Lung (tissue), 12 donors: ENCODE results near the gene HNRNPC. TPM values are rescaled to one million over a fixed set of nuclear protein-coding genes. Genes with fewer than 3 reads are reported as not detected.

Experiments used
- ATAC-seq: fragments of 200-7000 bp; cut with Tn5 transposase; one replicate; pipeline ENCODE4 v1.9.1; 2020; ENCODE audit warnings: moderate number of reproducible peaks; ENCODE audit not compliant: insufficient read depth, low FRiP score
- DNase-seq, 3 donors: peaks; one replicate each; pipeline ENCODE4 v3.0.0-alpha.2; 2013 to 2017
- H3K27ac ChIP-seq, 2 donors: one replicate each; pipeline ENCODE4 v1.5.1; 2013; ENCODE audit warnings: mild to moderate bottlenecking in 2 of 2, moderate library complexity in 2 of 2, control low read depth in 1 of 2, inconsistent platforms in 1 of 2, low read depth in 1 of 2, low read length in 1 of 2
- H3K27me3 ChIP-seq, 3 donors: one replicate each; pipeline ENCODE4 v1.5.1; 2013; ENCODE audit warnings: low read length in 2 of 3; ENCODE audit not compliant: control insufficient read depth in 3 of 3, insufficient read depth in 3 of 3
- H3K36me3 ChIP-seq, 4 donors: one replicate each; pipeline ENCODE4 v1.5.1; 2013; ENCODE audit warnings: low read length in 4 of 4, mild to moderate bottlenecking in 1 of 4, moderate library complexity in 1 of 4; ENCODE audit not compliant: control insufficient read depth in 4 of 4, insufficient read depth in 4 of 4
- H3K4me1 ChIP-seq, 5 donors: one replicate each; pipeline ENCODE4 v1.5.1; 2013; ENCODE audit warnings: low read length in 5 of 5, mild to moderate bottlenecking in 2 of 5, moderate library complexity in 1 of 5; ENCODE audit not compliant: control insufficient read depth in 5 of 5, insufficient read depth in 5 of 5
- H3K4me3 ChIP-seq: one replicate; pipeline ENCODE4 v1.5.1; 2013; ENCODE audit warnings: mild to moderate bottlenecking, control low read depth, moderate library complexity
- H3K9ac ChIP-seq, 2 donors: one replicate each; pipeline ENCODE4 v1.5.1; 2013; ENCODE audit warnings: low read length in 2 of 2, control low read depth in 1 of 2; ENCODE audit not compliant: insufficient read depth in 1 of 2
- H3K9me3 ChIP-seq, 4 donors: one replicate each; pipeline ENCODE4 v1.5.1; 2013; ENCODE audit warnings: low read length in 3 of 4, mild to moderate bottlenecking in 1 of 4, moderate library complexity in 1 of 4; ENCODE audit not compliant: control insufficient read depth in 4 of 4, insufficient read depth in 3 of 4
- WGBS, 2 donors: extraction: QIAGEN DNeasy Blood & Tissue Kit; methylation state at CpG; one replicate each; pipeline ENCODE4 v1.1.7; 2013; 5-methylcytosine and 5-hydroxymethylcytosine counted together
- polyA plus RNA-seq, 2 donors: library from polyadenylated mRNA; stranded (reverse); fragments of 200-250 nt; gene quantifications; one replicate each; pipeline ENCODE4 v1.2.1, GENCODE V29; 2013
- total RNA-seq, 2 donors: library from RNA; depleted of rRNA in 1 of 2; stranded (reverse); fragments of >200 nt in 1 of 2; gene quantifications; one replicate each; pipeline ENCODE4 v1.2.1, GENCODE V29; 2014 to 2021
- TF ChIP-seq, protein P1 (sequence below): IDR thresholded peaks from 2 replicates; pipeline ENCODE4 v1.5.1; 2012; ENCODE audit warnings: mild to moderate bottlenecking; ENCODE audit errors: control extremely low read depth, extremely low read depth
- donor health status: control.
- donor health status: control.
- donor health status: Bipolar disorder and iron deficiency.
- donor health status: healthy.
- donor health status: DM: yes; HTN: yes; CAD: no.

Gene HNRNPC
- total and polyA plus RNA-seq, 4 donors = 302 to 589 (median 542) TPM

DNA sequence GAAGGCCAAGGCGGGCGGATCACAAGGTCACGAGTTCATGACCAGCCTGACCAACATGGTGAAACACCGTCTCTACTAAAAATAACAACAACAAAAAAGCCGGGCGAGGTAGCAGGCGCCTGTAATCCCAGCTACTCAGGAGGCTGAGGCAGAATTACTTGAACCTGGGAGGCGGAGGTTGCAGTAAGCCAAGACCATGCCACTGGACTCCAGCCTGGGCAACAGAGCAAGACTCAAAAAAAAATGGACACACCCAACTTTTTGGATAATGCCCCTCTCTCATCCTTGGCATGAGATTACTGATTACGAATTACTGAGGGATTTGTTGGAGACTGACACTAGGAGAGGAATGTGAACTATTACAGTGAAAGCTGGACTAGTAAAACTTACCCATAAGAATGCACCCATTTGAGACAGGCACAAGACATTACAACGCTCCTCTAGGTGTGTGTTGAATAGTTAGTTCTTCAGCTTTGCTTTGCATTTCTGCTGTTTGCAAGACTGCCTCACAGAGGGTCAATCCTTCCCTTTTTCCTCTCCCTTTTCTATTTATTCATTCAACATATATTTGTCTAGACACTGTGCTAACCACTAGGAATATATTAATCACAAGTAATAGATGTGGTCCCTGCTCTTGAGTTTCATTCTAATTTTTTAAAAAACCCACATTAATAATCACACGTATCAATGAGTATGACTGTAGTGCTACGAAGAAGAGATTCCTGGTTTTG is 67.3 kb downstream of the HNRNPC start:
- Histone ChIP-seq H3K4me1 (peaks cover 0 to 7% (median 0%) of the 10 kb centered on the region in 5 donors), H3K27ac (no peak overlapping the region), H3K4me3 (no peak overlapping the region), H3K36me3 (peaks cover under 1 to 28% (median 10%) of the 10 kb centered on the region in 4 donors), H3K9me3 (peaks cover 0 to 3% (median 1%) of the 10 kb centered on the region in 4 donors), H3K27me3 (no peaks in the 10 kb centered on the region), H3K9ac (no peak overlapping the region)
- DNase-seq = no peak
- TF ChIP-seq, protein P1, sequence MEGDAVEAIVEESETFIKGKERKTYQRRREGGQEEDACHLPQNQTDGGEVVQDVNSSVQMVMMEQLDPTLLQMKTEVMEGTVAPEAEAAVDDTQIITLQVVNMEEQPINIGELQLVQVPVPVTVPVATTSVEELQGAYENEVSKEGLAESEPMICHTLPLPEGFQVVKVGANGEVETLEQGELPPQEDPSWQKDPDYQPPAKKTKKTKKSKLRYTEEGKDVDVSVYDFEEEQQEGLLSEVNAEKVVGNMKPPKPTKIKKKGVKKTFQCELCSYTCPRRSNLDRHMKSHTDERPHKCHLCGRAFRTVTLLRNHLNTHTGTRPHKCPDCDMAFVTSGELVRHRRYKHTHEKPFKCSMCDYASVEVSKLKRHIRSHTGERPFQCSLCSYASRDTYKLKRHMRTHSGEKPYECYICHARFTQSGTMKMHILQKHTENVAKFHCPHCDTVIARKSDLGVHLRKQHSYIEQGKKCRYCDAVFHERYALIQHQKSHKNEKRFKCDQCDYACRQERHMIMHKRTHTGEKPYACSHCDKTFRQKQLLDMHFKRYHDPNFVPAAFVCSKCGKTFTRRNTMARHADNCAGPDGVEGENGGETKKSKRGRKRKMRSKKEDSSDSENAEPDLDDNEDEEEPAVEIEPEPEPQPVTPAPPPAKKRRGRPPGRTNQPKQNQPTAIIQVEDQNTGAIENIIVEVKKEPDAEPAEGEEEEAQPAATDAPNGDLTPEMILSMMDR = no peak
- 80 to 81% methylated on average over 12 of the region's 12 CpGs for WGBS, 2 donors
- no peak for ATAC-seq

DNA sequence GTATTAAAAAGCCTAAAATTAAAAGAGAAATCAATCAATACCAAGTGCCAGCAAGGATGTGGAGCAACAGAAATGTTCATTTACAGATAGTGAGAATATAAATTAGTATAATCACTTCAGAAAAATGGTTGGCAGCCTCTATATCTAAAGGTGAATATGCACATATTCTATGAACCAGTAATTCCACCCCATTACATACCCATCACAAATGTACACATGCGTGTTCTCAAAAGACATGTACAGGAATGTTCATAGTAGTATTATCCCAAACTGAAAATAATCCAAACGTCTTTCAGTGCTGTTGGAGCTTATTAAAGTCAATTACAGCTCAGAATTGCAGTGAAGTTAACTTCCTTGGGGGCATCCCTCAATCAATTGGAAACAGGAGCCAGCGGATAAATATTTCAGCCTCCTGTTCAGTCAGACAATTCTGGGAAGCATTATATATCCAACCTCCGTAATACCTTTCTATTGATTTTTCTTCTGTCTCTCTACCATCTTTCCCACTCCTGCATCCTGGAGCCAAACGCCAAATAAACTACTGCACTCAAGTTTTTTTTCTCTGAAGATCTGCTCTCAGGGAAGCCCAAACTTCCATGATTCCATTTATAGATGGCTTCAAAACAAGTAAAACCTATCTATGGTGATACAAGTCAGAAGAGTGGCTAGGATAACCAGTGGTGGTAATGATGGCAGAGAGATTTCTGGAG is 68.3 kb downstream of the HNRNPC start:
- DNase-seq (no peak), ATAC-seq (no peak)
- no peak overlapping the region for H3K4me3 ChIP-seq
- no peak overlapping the region for H3K27ac ChIP-seq
- no peak overlapping the region for H3K9ac ChIP-seq
- no peaks in the 10 kb centered on the region for H3K27me3 ChIP-seq
- peaks cover 0 to under 1% (median 0%) of the 10 kb centered on the region in 5 donors for H3K4me1 ChIP-seq
- WGBS, 2 donors = 86 to 88% methylated on average over 5 of the region's 5 CpGs
- peaks cover 0 to 3% (median 1%) of the 10 kb centered on the region in 4 donors for H3K9me3 ChIP-seq
- TF ChIP-seq, protein P1 = no peak
- peaks cover 0 to 19% (median 6%) of the 10 kb centered on the region in 4 donors for H3K36me3 ChIP-seq

DNA sequence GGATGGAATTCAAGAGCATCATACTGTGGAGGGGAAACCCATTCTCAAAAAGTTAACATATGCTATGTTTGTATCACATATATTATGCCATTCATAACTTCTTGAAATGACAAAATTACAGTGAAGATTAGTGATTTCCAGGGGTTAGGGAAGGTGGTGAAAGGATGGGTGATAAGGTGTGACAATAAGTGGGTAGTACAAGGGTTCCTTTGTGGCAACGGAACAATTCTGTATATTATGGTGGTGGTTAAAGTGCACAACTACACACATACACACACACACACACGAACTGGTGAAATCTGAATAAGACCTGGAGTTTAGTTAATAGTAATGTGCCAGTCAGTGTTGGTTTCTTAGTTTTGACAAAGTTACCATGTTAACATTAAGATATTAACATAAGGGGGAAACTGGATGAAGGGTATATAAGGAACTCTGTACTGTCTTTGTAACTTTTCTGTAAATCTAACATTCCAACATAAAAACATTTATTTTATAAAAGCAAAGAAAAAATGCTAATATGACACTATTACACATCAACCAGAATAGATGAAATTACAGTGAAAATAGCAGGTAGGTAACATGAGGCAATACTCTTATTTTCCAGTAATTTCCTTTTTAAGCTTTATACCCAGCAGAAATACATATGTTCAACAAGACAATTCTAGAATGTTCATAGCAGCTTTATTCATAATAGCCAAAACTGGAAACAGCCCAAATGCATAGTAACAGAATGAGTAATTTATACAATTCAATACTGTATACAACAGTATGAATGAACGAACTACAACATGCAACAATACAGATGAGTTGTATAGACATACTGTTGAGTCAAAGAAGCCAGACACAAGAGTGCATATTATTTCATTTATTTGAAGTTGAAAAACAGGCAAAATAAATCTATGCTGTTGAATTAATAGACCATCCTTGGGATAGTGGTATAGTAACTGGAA is 69.4 kb downstream of the HNRNPC start:
- WGBS, 2 donors = 76 to 84% methylated on average over 3 of the region's 3 CpGs

More for the DNA sequence above, 69.4 kb downstream of the HNRNPC start:
- ATAC-seq (no peak), DNase-seq (no peak)
- no peak overlapping the region for H3K4me3 ChIP-seq
- peaks cover 0 to 3% (median 1%) of the 10 kb centered on the region in 4 donors for H3K9me3 ChIP-seq
- no peaks in the 10 kb centered on the region for H3K27me3 ChIP-seq
- H3K36me3 ChIP-seq = peaks cover 0 to 13% (median 5%) of the 10 kb centered on the region in 4 donors
- H3K27ac ChIP-seq = no peak overlapping the region
- TF ChIP-seq, protein P1 = no peak
- H3K9ac ChIP-seq = no peak overlapping the region
- no peaks in the 10 kb centered on the region for H3K4me1 ChIP-seq
